ENCODE data around the gene APLP1. TPM values are rescaled to one million over a fixed set of nuclear protein-coding genes. Genes with fewer than 3 reads are reported as not detected.
A peak's percentile ranks its signal among the peaks of the same experiment; 100 is the strongest.
"Not testable (repeated sequence)": the region's sequence is repeated elsewhere in the genome, so short reads cannot be mapped to it uniquely, and the experiment has no call there.

APLP1 gene
- total RNA-seq, 6 experiments from 2014 or later, result 0.27 to 1.5 (median 0.37) TPM; not detected in 3

- Histone ChIP-seq H3K36me3 (peaks cover 0 to 26% (median 0%) of the 10 kb centered on the region in 4 donors), H3K4me1 (no peaks in the 10 kb centered on the region), H3K27me3 (no peaks in the 10 kb centered on the region), H3K4me3 (no peak overlapping the region), H3K27ac (no peak overlapping the region), H3K9me3 (no peaks in the 10 kb centered on the region)
- peak in 1 of 4 donors; percentile 43 for ATAC-seq
- WGBS (ENCODE audit: insufficient coverage, low coverage, low lambda C conversion rate, missing lambda C conversion rate), result 87% methylated on average over 1 of the region's 18 CpGs
- no peak for TF ChIP-seq POLR2A (IDR thresholded peaks at IDR 0.05)
- TF ChIP-seq, protein P1, sequence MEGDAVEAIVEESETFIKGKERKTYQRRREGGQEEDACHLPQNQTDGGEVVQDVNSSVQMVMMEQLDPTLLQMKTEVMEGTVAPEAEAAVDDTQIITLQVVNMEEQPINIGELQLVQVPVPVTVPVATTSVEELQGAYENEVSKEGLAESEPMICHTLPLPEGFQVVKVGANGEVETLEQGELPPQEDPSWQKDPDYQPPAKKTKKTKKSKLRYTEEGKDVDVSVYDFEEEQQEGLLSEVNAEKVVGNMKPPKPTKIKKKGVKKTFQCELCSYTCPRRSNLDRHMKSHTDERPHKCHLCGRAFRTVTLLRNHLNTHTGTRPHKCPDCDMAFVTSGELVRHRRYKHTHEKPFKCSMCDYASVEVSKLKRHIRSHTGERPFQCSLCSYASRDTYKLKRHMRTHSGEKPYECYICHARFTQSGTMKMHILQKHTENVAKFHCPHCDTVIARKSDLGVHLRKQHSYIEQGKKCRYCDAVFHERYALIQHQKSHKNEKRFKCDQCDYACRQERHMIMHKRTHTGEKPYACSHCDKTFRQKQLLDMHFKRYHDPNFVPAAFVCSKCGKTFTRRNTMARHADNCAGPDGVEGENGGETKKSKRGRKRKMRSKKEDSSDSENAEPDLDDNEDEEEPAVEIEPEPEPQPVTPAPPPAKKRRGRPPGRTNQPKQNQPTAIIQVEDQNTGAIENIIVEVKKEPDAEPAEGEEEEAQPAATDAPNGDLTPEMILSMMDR (IDR thresholded peaks at IDR 0.05), result no peak
- no peak for DNase-seq
- intact Hi-C loops (cut with DNase I), result loop anchor here in 1 of 2 donors (5.0 kb wide), 1 partner anchor 38 kb away; no protein-coding TSS in a partner anchor
Observed at GRCh38 chr19:35889370-35890112, 21.2 kb downstream of the APLP1 start.

DNA sequence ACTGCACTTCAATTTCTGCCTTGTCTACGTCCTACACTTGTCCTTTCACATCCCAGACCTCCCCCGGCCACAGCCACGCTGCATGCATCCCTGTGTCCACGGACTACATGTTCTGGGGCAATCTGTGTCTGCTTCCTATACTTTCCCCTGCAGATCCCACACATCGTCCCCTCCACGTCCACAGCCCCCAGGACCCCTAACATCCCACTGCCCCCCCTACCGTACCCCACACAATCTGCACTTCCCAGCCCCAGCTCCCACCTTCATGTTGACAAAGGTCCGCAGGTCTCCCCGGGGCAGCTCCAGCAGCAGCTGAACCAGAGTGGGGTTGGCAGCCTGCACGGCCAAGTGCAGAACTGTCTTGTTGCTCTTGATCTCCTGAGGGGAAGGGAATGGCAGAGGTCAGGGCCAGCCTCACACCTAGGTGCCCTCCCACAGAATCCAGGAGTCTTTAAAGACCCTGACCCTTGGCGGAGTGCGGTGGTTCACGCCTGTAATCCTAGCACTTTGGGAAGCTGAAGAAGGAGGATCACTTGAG, 21.8 kb downstream of the APLP1 start:
- H3K4me3 ChIP-seq, result no peak overlapping the region
- no peak for ATAC-seq
- peaks cover 0 to 30% (median 0%) of the 10 kb centered on the region in 4 donors for H3K36me3 ChIP-seq
- no peak overlapping the region for H3K27ac ChIP-seq
- TF ChIP-seq POLR2A (IDR thresholded peaks at IDR 0.05), result no peak
- TF ChIP-seq, protein P1 (IDR thresholded peaks at IDR 0.05), result no peak
- H3K4me1 ChIP-seq, result no peaks in the 10 kb centered on the region
- intact Hi-C loops (cut with DNase I), result no loop called here
- WGBS (ENCODE audit: insufficient coverage, low coverage, low lambda C conversion rate, missing lambda C conversion rate), result 96% methylated on average over 12 of the region's 13 CpGs
- no peaks in the 10 kb centered on the region for H3K27me3 ChIP-seq
- no peak for DNase-seq
- H3K9me3 ChIP-seq, result no peaks in the 10 kb centered on the region

- H3K9me3 ChIP-seq; H3K4me1 ChIP-seq; intact Hi-C loops (cut with DNase I); H3K4me3 ChIP-seq; H3K27me3 ChIP-seq; DNase-seq; ATAC-seq; H3K27ac ChIP-seq: not testable (repeated sequence)
- H3K36me3 ChIP-seq, result peaks cover 0 to 35% (median 0%) of the 10 kb centered on the region in 4 donors
- no CpG with 5 or more reads among the region's 3 CpGs for WGBS (ENCODE audit: insufficient coverage, low coverage, low lambda C conversion rate, missing lambda C conversion rate)
Observed at GRCh38 chr19:35891819-35892218, 23.4 kb downstream of the APLP1 start.

GRCh38 chr19:35894342-35894741, 26.0 kb downstream of the APLP1 start:
- no peak overlapping the region for H3K27ac ChIP-seq
- H3K36me3 ChIP-seq, result peaks cover 0 to 20% (median 0%) of the 10 kb centered on the region in 4 donors
- TF ChIP-seq POLR2A (IDR thresholded peaks at IDR 0.05), result no peak
- TF ChIP-seq, protein P1 (IDR thresholded peaks at IDR 0.05), result no peak
- intact Hi-C loops (cut with DNase I), result no loop called here
- no peaks in the 10 kb centered on the region for H3K4me1 ChIP-seq
- H3K27me3 ChIP-seq, result no peaks in the 10 kb centered on the region
- no peak overlapping the region for H3K4me3 ChIP-seq
- DNase-seq (no peak), ATAC-seq (no peak)
- H3K9me3 ChIP-seq, result no peaks in the 10 kb centered on the region
- no CpG with 5 or more reads among the region's 2 CpGs for WGBS (ENCODE audit: insufficient coverage, low coverage, low lambda C conversion rate, missing lambda C conversion rate)

- Histone ChIP-seq H3K4me1 (no peaks in the 10 kb centered on the region), H3K27ac (no peak overlapping the region), H3K27me3 (no peaks in the 10 kb centered on the region), H3K9me3 (no peaks in the 10 kb centered on the region), H3K4me3 (no peak overlapping the region), H3K36me3 (peaks cover 0 to 14% (median 0%) of the 10 kb centered on the region in 4 donors)
- no peak for TF ChIP-seq POLR2A (IDR thresholded peaks at IDR 0.05)
- TF ChIP-seq, protein P1 (IDR thresholded peaks at IDR 0.05), result no peak
- ATAC-seq, result no peak
- DNase-seq, result no peak
- WGBS (ENCODE audit: insufficient coverage, low coverage, low lambda C conversion rate, missing lambda C conversion rate), result 31% methylated on average over 3 of the region's 21 CpGs
- intact Hi-C loops (cut with DNase I), result no loop called here
Observed at GRCh38 chr19:35895911-35896642, 27.7 kb downstream of the APLP1 start.

Data from right lobe of liver (tissue), 6 donors.